Panc1 (cell line): ENCODE results near the gene CYP2E1. TPM values are rescaled to one million over a fixed set of nuclear protein-coding genes. Genes with fewer than 3 reads are reported as not detected.
"Not testable (repeated sequence)": the region's sequence is repeated elsewhere in the genome, so short reads cannot be mapped to it uniquely, and the experiment has no call there.

ENCODE experiments used
- ATAC-seq: fragments of 200-7000 bp; cut with Tn5 transposase; 2 replicates; pipeline ENCODE4 v1.9.1; 2020; ENCODE audit warnings: mild to moderate bottlenecking, moderate library complexity
- BruUV-seq: library from RNA; stranded (reverse); fragments of 400-500 nt; replicated peaks from 2 replicates; lab custom pipeline; 2021; lab: Mats Ljungman, UMichigan
- CTCF ChIA-PET: fragments of 300-600 bp; sonication (Branson Sonifier 250); formaldehyde crosslinking; loops from one replicate; lab custom pipeline; 2022; ENCODE audit warnings: antibody characterized with exemption; lab: Charles Lee
- POLR2A ChIA-PET: fragments of 300-600 bp; sonication (Branson Sonifier 250); formaldehyde crosslinking; loops from one replicate; lab custom pipeline; 2022; ENCODE audit warnings: antibody characterized with exemption; lab: Charles Lee
- DNase-seq: peaks from one replicate; pipeline ENCODE4 v3.0.0-alpha.2; 2010; ENCODE audit warnings: low read depth, low spot score
- H3K27ac ChIP-seq: 2 replicates; pipeline ENCODE4 v1.5.1; 2011; ENCODE audit warnings: mild to moderate bottlenecking, low read length, inconsistent platforms
- H3K27me3 ChIP-seq: fragments of 200-500 bp; sonication (Bioruptor generic); 2 replicates; pipeline ENCODE4 v1.6.0; 2014; ENCODE audit warnings: low read length, inconsistent platforms; ENCODE audit not compliant: control insufficient read depth, insufficient read depth
- H3K36me3 ChIP-seq: fragments of 200-500 bp; sonication (Bioruptor generic); 2 replicates; pipeline ENCODE4 v1.5.1; 2014; ENCODE audit warnings: inconsistent platforms, mild to moderate bottlenecking, low read length, moderate library complexity; ENCODE audit not compliant: control insufficient read depth, insufficient read depth
- H3K4me1 ChIP-seq: 2 replicates; pipeline ENCODE4 v1.5.1; 2011; ENCODE audit warnings: inconsistent platforms, mild to moderate bottlenecking, low read length, moderate library complexity; ENCODE audit not compliant: control insufficient read depth, insufficient read depth
- H3K4me3 ChIP-seq, 2 experiments: 2 replicates each; pipeline ENCODE4 v1.5.1; 2011 to 2012; ENCODE audit warnings: low read depth in 2 of 2, low read length in 2 of 2, mild to moderate bottlenecking in 2 of 2, inconsistent platforms in 1 of 2, moderate library complexity in 1 of 2
- H3K9me3 ChIP-seq: fragments of 200-500 bp; sonication (Bioruptor generic); 2 replicates; pipeline ENCODE4 v1.5.1; 2014; ENCODE audit warnings: low read depth, mild to moderate bottlenecking, inconsistent platforms, low read length, moderate library complexity; ENCODE audit not compliant: control insufficient read depth, insufficient read depth
- CTCF ChIP-seq: fragments of 450-650 bp; IDR thresholded peaks from 2 replicates; pipeline ENCODE4 v1.5.1; 2017; ENCODE audit warnings: mild to moderate bottlenecking
- REST ChIP-seq, 2 experiments: IDR thresholded peaks; 2 replicates each; pipeline ENCODE4 v1.6.1; 2011 to 2012; ENCODE audit warnings: low read depth in 2 of 2, control low read depth in 1 of 2, low read length in 1 of 2, mild to moderate bottlenecking in 1 of 2, moderate library complexity in 1 of 2; ENCODE audit not compliant: insufficient read depth in 1 of 2
- in situ Hi-C: cut with HindIII; loops from 2 replicates; pipeline ENCODE4 v1.10.0; 2016; ENCODE audit warnings: low sequenced_read_pairs, low pct_unique_long_range_greater_than_20kb
- intact Hi-C: fragments of 100-400 bp; cut with micrococcal nuclease; formaldehyde crosslinking; loops from one replicate; pipeline ENCODE4 v1.10.0; 2022; ENCODE audit not compliant: unreplicated experiment
- total RNA-seq: library from RNA; stranded (reverse); gene quantifications from one replicate; pipeline ENCODE4 v1.2.1, GENCODE V29; 2021; ENCODE audit not compliant: unreplicated experiment

Gene CYP2E1
- total RNA-seq, 1 experiment from 2014 or later: 1.1 TPM

GRCh38 chr10:133493562-133493961 lies 33.6 kb upstream of the CYP2E1 start:
- ATAC-seq, CTCF ChIA-PET, BruUV-seq, intact Hi-C loops, H3K9me3 ChIP-seq, in situ Hi-C loops, H3K4me1 ChIP-seq, DNase-seq, H3K4me3 ChIP-seq, H3K27me3 ChIP-seq, POLR2A ChIA-PET, H3K36me3 ChIP-seq, H3K27ac ChIP-seq: not testable (repeated sequence)

GRCh38 chr10:133497363-133497762 lies 29.8 kb upstream of the CYP2E1 start:
- BruUV-seq, H3K9me3 ChIP-seq, DNase-seq, H3K36me3 ChIP-seq, H3K4me1 ChIP-seq, POLR2A ChIA-PET, H3K4me3 ChIP-seq, ATAC-seq, H3K27me3 ChIP-seq, in situ Hi-C loops, H3K27ac ChIP-seq: not testable (repeated sequence)
- TF ChIP-seq CTCF: peak; percentile 83
- intact Hi-C loops: loop anchor here (2.0 kb wide), 1 partner anchor 61 kb away; no protein-coding TSS in a partner anchor
- CTCF ChIA-PET: interaction anchor here (0.7 to 1.2 kb wide), 2 partner anchors 59 to 167 kb away, joined by 3 read pairs; no protein-coding TSS in a partner anchor

GRCh38 chr10:133499176-133499575 lies 28.0 kb upstream of the CYP2E1 start:
- ATAC-seq, DNase-seq, POLR2A ChIA-PET, H3K4me3 ChIP-seq, H3K9me3 ChIP-seq, H3K27ac ChIP-seq, intact Hi-C loops, H3K27me3 ChIP-seq, BruUV-seq, H3K4me1 ChIP-seq, in situ Hi-C loops, CTCF ChIA-PET, H3K36me3 ChIP-seq: not testable (repeated sequence)

- H3K36me3 ChIP-seq, H3K27ac ChIP-seq, ATAC-seq, in situ Hi-C loops, POLR2A ChIA-PET, CTCF ChIA-PET, intact Hi-C loops, H3K9me3 ChIP-seq, H3K4me1 ChIP-seq, DNase-seq, H3K27me3 ChIP-seq, BruUV-seq, H3K4me3 ChIP-seq: not testable (repeated sequence)
These were observed 26.3 kb upstream of the CYP2E1 start for GRCh38 chr10:133500897-133501296.

- H3K36me3 ChIP-seq: no peaks in the 10 kb centered on the region
- ChIA-PET CTCF (no interaction called here), POLR2A (no interaction called here)
- H3K4me3 ChIP-seq: no peak overlapping the region
- BruUV-seq: no TSS peak
- H3K27me3 ChIP-seq: peaks cover 51% of the 10 kb centered on the region
- no peaks in the 10 kb centered on the region for H3K9me3 ChIP-seq
- intact Hi-C loops: no loop called here
- DNase-seq: no peak
- no peaks in the 10 kb centered on the region for H3K4me1 ChIP-seq
- in situ Hi-C loops: no loop called here
- no peak for ATAC-seq
- no peak for TF ChIP-seq REST (IDR thresholded peaks at IDR 0.05; ENCODE audit: insufficient read depth in 1 of 2, low read depth in 2 of 2, low read length in 1 of 2)
- no peak overlapping the region for H3K27ac ChIP-seq
These were observed 17.5 kb upstream of the CYP2E1 start for GRCh38 chr10:133509700-133510099.
